K562 (cell line): Measurements from ENCODE around the gene MRPS6. TPM values are rescaled to one million over a fixed set of nuclear protein-coding genes. Genes with fewer than 3 reads are reported as not detected.

Source experiments
- CBFA2T2 ChIP-seq: fragments of 450-650 bp; conservative IDR thresholded peaks from 2 replicates; pipeline ENCODE4 v1.6.1; 2017; ENCODE audit warnings: mild to moderate bottlenecking
- CBX1 ChIP-seq: sonication (generic); IDR thresholded peaks from 2 replicates; pipeline ENCODE4 v1.6.1; 2016; ENCODE audit warnings: antibody characterized with exemption, low read depth, mild to moderate bottlenecking
- CTBP1 ChIP-seq: fragments of 450-650 bp; IDR thresholded peaks from 2 replicates; pipeline ENCODE4 v1.6.1; 2016; ENCODE audit warnings: borderline replicate concordance
- DIDO1 ChIP-seq: fragments of 450-650 bp; IDR thresholded peaks from 2 replicates; pipeline ENCODE4 v1.6.1; 2016; ENCODE audit warnings: low read depth, missing biosample characterization, missing genetic modification characterization
- EHMT2 ChIP-seq: fragments of 450-650 bp; IDR thresholded peaks from 2 replicates; pipeline ENCODE4 v1.6.1; 2018; ENCODE audit warnings: antibody characterized with exemption
- ELF1 ChIP-seq: fragments of 200-800 bp; sonication (Bioruptor generic); IDR thresholded peaks from 2 replicates; pipeline ENCODE4 v1.6.1; 2016; ENCODE audit warnings: missing genetic modification characterization, missing compliant biosample characterization
- ETV6 ChIP-seq, 3 experiments: fragments of 150-350 bp in 1 of 3; sonication (generic) in 1 of 3; formaldehyde crosslinking in 1 of 3; IDR thresholded peaks; 2 replicates each; pipeline versions ENCODE4 v1.6.1 to v1.8.0; 2014 to 2022; ENCODE audit warnings: borderline replicate concordance in 2 of 3, low read depth in 2 of 3, antibody characterized with exemption in 1 of 3, low read length in 1 of 3, mild to moderate bottlenecking in 1 of 3, missing genetic modification reagents in 1 of 3
- EZH2 ChIP-seq: IDR thresholded peaks from 2 replicates; pipeline ENCODE4 v1.6.1; 2012; ENCODE audit warnings: low read depth, mild to moderate bottlenecking, inconsistent platforms, low read length, borderline replicate concordance
- HNRNPK ChIP-seq: fragments of 200-400 bp; formaldehyde crosslinking; IDR thresholded peaks from one replicate; pipeline ENCODE4 v1.6.1; 2018; ENCODE audit warnings: mild to moderate bottlenecking, low read depth, low read length; ENCODE audit not compliant: poor library complexity, severe bottlenecking
- HNRNPUL1 ChIP-seq: fragments of 200-400 bp; formaldehyde crosslinking; IDR thresholded peaks from 2 replicates; pipeline ENCODE4 v1.6.1; 2017; ENCODE audit warnings: low read length
- MCM2 ChIP-seq: fragments of 450-650 bp; IDR thresholded peaks from 2 replicates; pipeline ENCODE4 v1.6.1; 2017; ENCODE audit warnings: low read depth, mild to moderate bottlenecking
- NFIX ChIP-seq: fragments of 250-450 bp; sonication (Bioruptor Pico); IDR thresholded peaks from 2 replicates; pipeline ENCODE4 v1.4.0; 2020; ENCODE audit warnings: low read depth, mild to moderate bottlenecking, moderate library complexity
- NRF1 ChIP-seq, 2 experiments: fragments of 450-650 bp; IDR thresholded peaks in 1 of 2; conservative IDR thresholded peaks in 1 of 2; 2 replicates each; pipeline ENCODE4 v1.6.1; 2014; ENCODE audit warnings: mild to moderate bottlenecking in 2 of 2
- PHF20 ChIP-seq: fragments of 450-650 bp; IDR thresholded peaks from 2 replicates; pipeline ENCODE4 v1.6.1; 2018; ENCODE audit not compliant: partially characterized antibody
- RBM14 ChIP-seq: fragments of 200-400 bp; formaldehyde crosslinking; IDR thresholded peaks from 2 replicates; pipeline ENCODE4 v1.6.1; 2018; ENCODE audit warnings: low read depth, mild to moderate bottlenecking, low read length, moderate library complexity, borderline replicate concordance; ENCODE audit not compliant: insufficient read depth
- RBM15 ChIP-seq: fragments of 200-400 bp; formaldehyde crosslinking; IDR thresholded peaks from 2 replicates; pipeline ENCODE4 v1.6.1; 2018; ENCODE audit warnings: mild to moderate bottlenecking, low read length, moderate library complexity; ENCODE audit not compliant: insufficient read depth
- RHOXF2B ChIP-seq: fragments of 250-450 bp; sonication (Bioruptor Pico); conservative IDR thresholded peaks from 2 replicates; pipeline ENCODE4 v1.5.1; 2021
- SRSF3 ChIP-seq: fragments of 200-400 bp; formaldehyde crosslinking; IDR thresholded peaks from 2 replicates; pipeline ENCODE4 v1.6.1; 2016; ENCODE audit warnings: mild to moderate bottlenecking, low read length, moderate library complexity; ENCODE audit not compliant: insufficient read depth
- ZBTB40 ChIP-seq, 2 experiments: fragments of 450-650 bp in 1 of 2; sonication (generic) in 1 of 2; formaldehyde crosslinking in 1 of 2; IDR thresholded peaks; 2 replicates each; pipeline versions ENCODE4 v1.7.1 to v1.9.0; 2016 to 2022; ENCODE audit warnings: inconsistent platforms in 1 of 2, mild to moderate bottlenecking in 1 of 2, missing genetic modification reagents in 1 of 2
- polyA plus RNA-seq, 8 experiments: library from polyadenylated mRNA; depleted of rRNA in 4 of 8; stranded (reverse) in 5 of 8; unstranded in 3 of 8; fragments of >200 nt; fragmentation: Nextera tagmentation in 2 of 8; fragmentation: Illumina TruSeq in 1 of 8; extraction: Ambion mirVana in 2 of 8; extraction: Trizol in 1 of 8; gene quantifications; 2 replicates each; pipeline versions ENCODE4 v1.2.1 to v1.2.3, GENCODE V29; 2011 to 2014; ENCODE audit warnings: inconsistent platforms in 1 of 8, missing spikeins in 1 of 8
- total RNA-seq, 7 experiments: library from RNA; depleted of rRNA in 6 of 7; stranded (reverse); fragments of >200 nt in 6 of 7; fragmentation: Illumina TruSeq in 2 of 7; extraction: Trizol in 2 of 7; gene quantifications; 2 replicates each; pipeline versions ENCODE4 v1.2.1 to v1.2.3, GENCODE V29; 2011 to 2021; ENCODE audit warnings: low replicate concordance in 1 of 7

MRPS6 gene
- total and polyA plus RNA-seq, 9 of the 15 experiments (the other 6 are each of a cell fraction or from before 2014, with no cell fraction given) = 26.1 to 72.0 (median 39.3) TPM

- TF ChIP-seq SRSF3 (no peak), RBM14 (no peak), DIDO1 (tag) (peak; percentile 78), ELF1 (tag) (no peak), EHMT2 (peak; percentile 72; the same call in 1 of the 2 replicates), CBFA2T2 (peak; percentile 72), ZBTB40 (IDR thresholded peaks at IDR 0.05) (0 out of 2 replicates have a peak, but pooled peaks have one; percentile 29), ZBTB40 (CRISPR knock-in tag; IDR thresholded peaks at IDR 0.05) (no peak), MCM2 (no peak), NRF1 (conservative IDR thresholded peaks at IDR 0.05 in 1 of 2, IDR thresholded peaks at IDR 0.05 in 1 of 2) (peak; percentile 76 to 81), HNRNPUL1 (no peak; the same call in 1 of the 2 replicates), HNRNPK (no peak), ETV6 (IDR thresholded peaks at IDR 0.05; ENCODE audit: borderline replicate concordance in 1 of 2, low read depth in 2 of 2, low read length in 1 of 2) (no peak), ETV6 (CRISPR knock-in tag; IDR thresholded peaks at IDR 0.05; ENCODE audit: borderline replicate concordance) (no peak), PHF20 (no peak), CBX1 (no peak), RHOXF2B (CRISPR knock-in tag) (no peak), NFIX (CRISPR knock-in tag) (no peak), CTBP1 (peak; percentile 93), RBM15 (no peak), EZH2 (no peak)
These were observed 43.4 kb upstream of the MRPS6 start (continued) for GRCh38 chr21:34029743-34030528.
